Endothelial cell of umbilical vein (primary cell): ENCODE data around the gene SH3GL1. TPM values are rescaled to one million over a fixed set of nuclear protein-coding genes. Genes with fewer than 3 reads are reported as not detected.

Experiments
- BruUV-seq: library from RNA; stranded (reverse); fragments of 400-500 nt; replicated peaks from 2 replicates; lab custom pipeline; 2021; lab: Mats Ljungman, UMichigan
- CTCF ChIA-PET: fragments of 300-600, 350-600 bp; sonication (Branson Sonifier 250); formaldehyde crosslinking; loops from one replicate; lab custom pipeline; 2021; ENCODE audit warnings: antibody characterized with exemption, inconsistent platforms; lab: Charles Lee
- POLR2A ChIA-PET: fragments of 300-600, 350-600 bp; sonication (Branson Sonifier 250); formaldehyde crosslinking; loops from one replicate; lab custom pipeline; 2021; ENCODE audit warnings: antibody characterized with exemption, inconsistent platforms; lab: Charles Lee
- DNase-seq: peaks from one replicate; pipeline ENCODE4 v3.0.0-alpha.2; 2011; ENCODE audit warnings: low read depth, low spot score
- FAIRE-seq: peaks from 2 replicates; lab custom pipeline; 2011; peaks lifted over from hg19 to GRCh38; lab: Jason Lieb, UNC
- H2AFZ ChIP-seq: 2 replicates; pipeline ENCODE4 v1.6.0; 2012; ENCODE audit warnings: low read depth, low read length, control low read depth, inconsistent platforms
- H3K27ac ChIP-seq: 2 replicates; pipeline ENCODE4 v1.5.1; 2011; ENCODE audit warnings: low read depth, mild to moderate bottlenecking, control low read depth, low read length, moderate library complexity; ENCODE audit not compliant: insufficient read depth
- H3K27me3 ChIP-seq, 2 experiments: 2 replicates each; pipeline versions ENCODE4 v1.6.0 to v1.6.1; 2011; ENCODE audit warnings: low read length in 2 of 2, mixed read lengths in 1 of 2; ENCODE audit not compliant: control insufficient read depth in 2 of 2, insufficient read depth in 2 of 2
- H3K36me3 ChIP-seq, 2 experiments: 2 replicates in 1 of 2; 3 replicates in 1 of 2; pipeline ENCODE4 v1.5.1; 2011; ENCODE audit warnings: low read length in 2 of 2, mild to moderate bottlenecking in 1 of 2, moderate library complexity in 1 of 2; ENCODE audit not compliant: control insufficient read depth in 2 of 2, insufficient read depth in 2 of 2; ENCODE audit errors: extremely low read depth in 1 of 2
- H3K4me1 ChIP-seq: 3 replicates; pipeline ENCODE4 v1.5.1; 2011; ENCODE audit warnings: mild to moderate bottlenecking, low read length; ENCODE audit not compliant: control insufficient read depth, insufficient read depth; ENCODE audit errors: extremely low read depth
- H3K4me2 ChIP-seq: 2 replicates; pipeline ENCODE4 v1.6.1; 2011; ENCODE audit warnings: low read length, control low read depth, mixed read lengths; ENCODE audit not compliant: insufficient read depth
- H3K4me3 ChIP-seq, 3 experiments: fragments of 200-600 bp in 1 of 3; sonication (generic), shearing (Covaris generic) in 1 of 3; replicated peaks in 1 of 3; 2 replicates each; pipeline ENCODE4 v1.5.1; 2011 to 2016; ENCODE audit warnings: control low read depth in 3 of 3, low read length in 3 of 3, mild to moderate bottlenecking in 2 of 3, inconsistent platforms in 1 of 3, low read depth in 1 of 3, moderate library complexity in 1 of 3; ENCODE audit not compliant: insufficient read depth in 1 of 3
- H3K79me2 ChIP-seq: 2 replicates; pipeline ENCODE4 v1.6.0; 2012; ENCODE audit warnings: low read length, inconsistent platforms; ENCODE audit not compliant: control insufficient read depth, insufficient read depth
- H3K9ac ChIP-seq: replicated peaks from 2 replicates; pipeline ENCODE3; 2011; ENCODE audit warnings: low read length, control low read depth; ENCODE audit not compliant: insufficient read depth; ENCODE audit errors: extremely low read depth
- H3K9me1 ChIP-seq: replicated peaks from 3 replicates; pipeline ENCODE4 v1.6.0; 2011; ENCODE audit warnings: mild to moderate bottlenecking, low read length; ENCODE audit not compliant: control insufficient read depth, insufficient read depth; ENCODE audit errors: extremely low read depth
- H3K9me3 ChIP-seq: replicated peaks from 2 replicates; pipeline ENCODE4 v1.5.1; 2012; ENCODE audit warnings: low read length, inconsistent platforms; ENCODE audit not compliant: control insufficient read depth, insufficient read depth
- H4K20me1 ChIP-seq: replicated peaks from 2 replicates; pipeline ENCODE3; 2011; ENCODE audit warnings: mild to moderate bottlenecking, low read length; ENCODE audit not compliant: control insufficient read depth, insufficient read depth; ENCODE audit errors: extremely low read depth
- CTCF ChIP-seq, 2 donors: IDR thresholded peaks; 1 replicate in 1 of 2; 2 replicates in 1 of 2; pipeline ENCODE4 v1.5.1; 2011; ENCODE audit warnings: low read length in 2 of 2, mild to moderate bottlenecking in 2 of 2, moderate library complexity in 2 of 2, control low read depth in 1 of 2, inconsistent platforms in 1 of 2, low read depth in 1 of 2; ENCODE audit not compliant: insufficient read depth in 1 of 2; ENCODE audit errors: extremely low read depth in 1 of 2
- EZH2 ChIP-seq: IDR thresholded peaks from 2 replicates; pipeline ENCODE4 v1.6.1; 2012; ENCODE audit warnings: borderline replicate concordance, low read depth, mild to moderate bottlenecking, moderate library complexity, low read length, inconsistent platforms; ENCODE audit not compliant: severe bottlenecking
- FOS ChIP-seq: IDR thresholded peaks from 2 replicates; pipeline ENCODE4 v1.6.1; 2011; ENCODE audit warnings: mild to moderate bottlenecking, low read length, moderate library complexity, borderline replicate concordance; ENCODE audit not compliant: insufficient read depth
- GATA2 ChIP-seq: IDR thresholded peaks from 2 replicates; pipeline ENCODE4 v1.7.0; 2011; ENCODE audit warnings: low read depth, mild to moderate bottlenecking, moderate library complexity, mixed read lengths, low read length; ENCODE audit not compliant: insufficient read length, insufficient read depth
- JUN ChIP-seq: IDR thresholded peaks from 2 replicates; pipeline ENCODE4 v1.6.1; 2011; ENCODE audit warnings: borderline replicate concordance, low read depth; ENCODE audit not compliant: insufficient read length, insufficient read depth
- MAX ChIP-seq: IDR thresholded peaks from 2 replicates; pipeline ENCODE4 v1.6.1; 2011; ENCODE audit not compliant: insufficient read depth, insufficient read length
- MYC ChIP-seq: IDR thresholded peaks from one replicate; pipeline ENCODE4 v1.6.1; 2011; ENCODE audit warnings: mild to moderate bottlenecking, low read depth, low read length
- POLR2A ChIP-seq: IDR thresholded peaks from 2 replicates; pipeline ENCODE4 v1.6.1; 2012; ENCODE audit warnings: low read depth, mild to moderate bottlenecking, control low read depth, low read length
- POLR2AphosphoS5 ChIP-seq: IDR thresholded peaks from 2 replicates; pipeline ENCODE4 v1.6.1; 2012; ENCODE audit warnings: low read depth, mild to moderate bottlenecking, control low read depth, low read length, moderate library complexity; ENCODE audit not compliant: insufficient read depth
- dilution Hi-C: fragments of 300-500 bp; cut with MboI; formaldehyde crosslinking; loops from one replicate; pipeline ENCODE4 v1.15.0; 2019; ENCODE audit warnings: low sequenced_read_pairs; ENCODE audit not compliant: extremely low pct_ligation_motif_present
- intact Hi-C: fragments of 100-400 bp; cut with micrococcal nuclease; formaldehyde crosslinking; loops from one replicate; pipeline ENCODE4 v1.10.0; 2022
- polyA plus RNA-seq, 4 experiments: library from polyadenylated mRNA; depleted of rRNA in 3 of 4; stranded (reverse) in 3 of 4; unstranded in 1 of 4; fragments of >200 nt; gene quantifications; 2 replicates each; pipeline versions ENCODE4 v1.2.1 to v1.2.3, GENCODE V29; 2011 to 2012; ENCODE audit warnings: missing spikeins in 1 of 4
- total RNA-seq: library from RNA; stranded (reverse); gene quantifications from 2 replicates; pipeline ENCODE4 v1.2.3, GENCODE V29; 2021

SH3GL1 gene
- total and polyA plus RNA-seq, 2 donors (not counting 3 experiments of a cell fraction or from before 2014, with no cell fraction given), result 143 to 145 TPM

DNA sequence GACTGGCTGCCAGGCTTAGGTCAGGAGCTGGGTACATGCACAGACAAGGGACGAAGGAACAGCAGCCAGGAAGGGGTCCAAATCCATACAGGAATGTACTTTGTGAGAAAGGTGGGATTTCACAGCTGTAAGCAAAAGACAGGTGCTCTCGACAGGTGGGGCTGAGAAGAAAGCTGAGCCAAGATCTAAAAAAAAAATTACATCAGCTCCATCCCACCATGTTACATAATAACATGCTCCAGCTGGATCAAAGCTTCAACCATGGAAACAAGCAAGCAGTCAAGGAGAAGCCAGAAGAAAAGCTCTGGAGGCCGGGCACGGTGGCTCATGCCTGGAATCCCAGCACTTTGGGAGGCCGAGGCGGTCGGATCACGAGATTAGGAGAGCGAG is 49.3 kb upstream of the SH3GL1 start:
- H3K27ac ChIP-seq, result no peak overlapping the region
- no peaks in the 10 kb centered on the region for H3K9me1 ChIP-seq
- H3K36me3 ChIP-seq, result peaks cover 16 to 63% of the 10 kb centered on the region in 2 experiments
- no peaks in the 10 kb centered on the region for H3K27me3 ChIP-seq
- H3K9me3 ChIP-seq, result no peaks in the 10 kb centered on the region
- H3K4me3 ChIP-seq, result no peak overlapping the region
- no peaks in the 10 kb centered on the region for H3K4me1 ChIP-seq
- no TSS peak for BruUV-seq
- FAIRE-seq, result no peak
- ChIA-PET POLR2A (no interaction called here), CTCF (interaction anchor here (0.8 kb wide), 1 partner anchor 33 kb away, joined by 3 read pairs; no protein-coding TSS in a partner anchor)
- no peak for DNase-seq
- no peak overlapping the region for H3K9ac ChIP-seq
- intact Hi-C loops (no loop called here), dilution Hi-C loops (no loop called here)
- TF ChIP-seq MYC, result no peak
- no peak for TF ChIP-seq POLR2AphosphoS5
- no peak for TF ChIP-seq POLR2A
- no peak for TF ChIP-seq FOS
- TF ChIP-seq MAX, result no peak
- no peak for TF ChIP-seq EZH2
- TF ChIP-seq CTCF (IDR thresholded peaks at IDR 0.05; ENCODE audit: extremely low read depth in 1 of 2, insufficient read depth in 1 of 2, low read depth in 1 of 2, low read length in 2 of 2), result no peak
- TF ChIP-seq GATA2, result no peak
- TF ChIP-seq JUN, result no peak
- H3K4me2 ChIP-seq, result no peak overlapping the region
- no peaks in the 10 kb centered on the region for H3K79me2 ChIP-seq
- H2AFZ ChIP-seq, result no peak overlapping the region
- no peaks in the 10 kb centered on the region for H4K20me1 ChIP-seq
